ENCODE measurements around the gene RTEL1. TPM values are rescaled to one million over a fixed set of nuclear protein-coding genes. Genes with fewer than 3 reads are reported as not detected.
A peak's percentile ranks its signal among the peaks of the same experiment; 100 is the strongest.

Gene RTEL1
- total RNA-seq, 2 donors from 2014 or later, result 37.8 to 114 TPM

DNA sequence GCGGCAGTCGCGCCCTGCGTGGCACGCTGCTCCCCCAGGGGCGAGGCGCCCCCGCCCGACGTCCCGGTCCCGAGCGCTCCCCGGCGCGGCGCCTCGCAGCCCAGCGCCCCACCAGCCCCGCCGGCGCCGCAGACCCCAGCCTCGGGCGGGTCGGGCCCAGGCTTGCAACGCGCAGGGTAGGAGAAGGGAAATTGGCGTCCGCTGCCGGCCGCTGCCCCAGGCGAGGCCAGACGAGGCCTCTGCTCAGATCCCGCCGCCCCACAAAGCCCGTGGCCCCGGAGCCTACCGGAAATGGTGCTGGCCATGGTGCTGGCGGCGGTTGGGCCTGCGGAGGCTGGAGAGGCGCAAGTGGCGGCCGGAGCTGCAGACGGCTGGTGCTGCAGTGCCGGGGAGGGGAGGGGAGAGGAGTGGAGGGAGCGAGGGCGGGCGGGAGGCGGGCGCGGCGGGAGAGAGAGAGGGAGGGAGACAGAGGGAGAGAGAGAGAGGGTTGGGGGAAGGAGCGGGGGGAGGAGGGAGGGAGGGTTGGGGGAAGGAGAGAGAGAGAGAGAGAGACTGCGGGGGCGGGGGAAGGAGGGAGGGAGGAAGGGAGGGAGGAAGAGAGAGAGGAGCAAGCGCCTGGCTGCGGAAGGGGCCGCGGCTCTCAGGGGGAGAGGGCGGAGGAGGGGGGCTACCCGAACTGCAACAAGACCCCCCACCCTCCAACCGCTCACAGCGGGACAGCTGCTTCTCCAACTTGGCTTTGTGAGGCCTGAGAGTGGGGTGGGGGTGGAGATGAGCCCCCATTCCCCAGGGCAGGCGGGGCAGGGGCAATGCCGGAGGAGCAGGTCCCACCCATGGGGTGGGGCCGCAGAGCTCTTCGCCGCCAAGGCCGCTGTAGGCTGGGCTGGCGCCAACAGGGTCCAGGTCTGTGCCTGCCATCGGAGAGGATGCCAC lies 4.8 kb upstream of the RTEL1 start, which contains the start of gene STMN3:
Gene STMN3 (minus strand): TSS at position 384 of the 933 bp plus-strand sequence. CDS start 79 bp downstream, at position 305.
- peak within 1 kb of the TSS; percentile 76 for H3K4me3 ChIP-seq
- H3K9me3 ChIP-seq, result no peaks in the 10 kb centered on the region
- no peak within 1 kb of the TSS for H3K27ac ChIP-seq
- DNase-seq (ENCODE audit: low spot score) (peak; percentile 51), ATAC-seq (ENCODE audit: insufficient number of reproducible peaks, low FRiP score, low read depth) (peak; percentile 52)
- no peaks in the 10 kb centered on the region for H3K36me3 ChIP-seq
- H3K27me3 ChIP-seq (replicated peaks; ENCODE audit: insufficient read depth), result no peaks in the 10 kb centered on the region
- TF ChIP-seq CTCF (IDR thresholded peaks at IDR 0.05), result no peak
- H3K4me1 ChIP-seq (ENCODE audit: control insufficient read depth in 1 of 2, low read depth in 2 of 2), result peaks cover 15 to 41% of the 10 kb centered on the region in 2 donors

DNA sequence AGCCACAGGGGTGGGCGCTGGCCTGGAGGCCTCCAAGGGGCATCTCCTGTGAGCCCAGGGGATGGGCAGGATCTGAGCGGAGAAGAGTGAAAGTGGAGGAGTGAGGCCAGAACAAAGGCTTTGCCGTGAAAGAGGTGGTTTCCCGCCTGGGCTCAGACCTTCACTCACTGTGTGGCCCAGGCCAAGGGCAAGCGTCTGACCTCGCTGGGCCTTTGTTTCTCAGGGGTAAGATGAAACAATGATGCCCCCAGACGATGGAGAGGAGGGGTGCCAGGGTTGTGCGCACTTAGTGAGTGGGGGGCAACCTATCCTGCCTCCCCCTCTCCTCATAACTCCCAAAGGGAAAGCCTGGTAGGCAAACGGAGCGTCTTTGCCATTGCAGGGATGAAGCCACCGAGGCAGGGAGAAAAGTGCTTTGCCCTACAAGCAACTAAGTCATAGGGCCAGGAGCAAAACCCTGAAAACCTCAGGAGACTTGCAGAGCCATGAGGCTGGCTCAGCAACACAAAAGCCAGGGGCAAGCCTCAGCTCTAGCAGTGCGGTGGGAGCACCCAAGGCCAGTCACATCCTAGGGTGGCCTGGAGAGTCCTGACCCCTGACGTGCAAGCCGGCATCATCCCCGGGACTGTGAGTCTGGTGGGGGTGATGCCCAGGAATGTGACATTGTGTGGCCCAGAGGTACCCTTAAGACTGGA lies 4.0 kb upstream of the RTEL1 start:
- H3K36me3 ChIP-seq, result no peaks in the 10 kb centered on the region
- ATAC-seq (ENCODE audit: insufficient number of reproducible peaks, low FRiP score, low read depth), result no peak
- H3K9me3 ChIP-seq, result no peaks in the 10 kb centered on the region
- H3K4me3 ChIP-seq, result peak overlapping the region; percentile 76
- TF ChIP-seq CTCF (IDR thresholded peaks at IDR 0.05), result no peak
- H3K4me1 ChIP-seq (ENCODE audit: control insufficient read depth in 1 of 2, low read depth in 2 of 2), result peaks cover 17 to 43% of the 10 kb centered on the region in 2 donors
- no peak for DNase-seq (ENCODE audit: low spot score)
- H3K27ac ChIP-seq, result no peak overlapping the region
- H3K27me3 ChIP-seq (replicated peaks; ENCODE audit: insufficient read depth), result no peaks in the 10 kb centered on the region

DNA sequence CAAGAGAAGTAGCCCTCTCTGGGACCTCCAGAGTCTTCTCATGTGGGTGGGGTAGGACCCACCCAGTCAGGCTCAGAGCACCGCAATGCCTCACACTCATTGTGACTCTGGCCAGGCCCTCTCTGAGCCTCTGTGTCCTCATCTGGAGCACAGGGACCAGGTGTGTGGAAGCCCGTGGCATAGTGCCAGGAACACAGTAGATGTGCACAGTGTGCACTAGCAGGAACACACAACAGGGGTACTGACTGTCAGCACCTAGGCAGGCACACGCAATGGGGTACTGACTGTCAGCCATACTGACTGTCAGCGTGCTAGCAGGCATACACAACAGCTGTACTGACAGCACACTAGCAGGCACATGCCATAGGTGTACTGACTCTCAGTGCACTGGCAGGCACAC lies 2.9 kb upstream of the RTEL1 start:
- H3K36me3 ChIP-seq, result no peaks in the 10 kb centered on the region
- DNase-seq (ENCODE audit: low spot score) (no peak), ATAC-seq (ENCODE audit: insufficient number of reproducible peaks, low FRiP score, low read depth) (no peak)
- TF ChIP-seq CTCF (IDR thresholded peaks at IDR 0.05), result no peak
- H3K9me3 ChIP-seq, result no peaks in the 10 kb centered on the region
- no peak overlapping the region for H3K4me3 ChIP-seq
- H3K4me1 ChIP-seq (ENCODE audit: control insufficient read depth in 1 of 2, low read depth in 2 of 2), result peaks cover 22 to 50% of the 10 kb centered on the region in 2 donors
- no peak overlapping the region for H3K27ac ChIP-seq
- H3K27me3 ChIP-seq (replicated peaks; ENCODE audit: insufficient read depth), result no peaks in the 10 kb centered on the region

- ATAC-seq (ENCODE audit: insufficient number of reproducible peaks, low FRiP score, low read depth) (no peak), DNase-seq (ENCODE audit: low spot score) (no peak)
- Histone ChIP-seq H3K27me3 (replicated peaks; ENCODE audit: insufficient read depth) (no peaks in the 10 kb centered on the region), H3K27ac (no peak overlapping the region), H3K9me3 (no peaks in the 10 kb centered on the region), H3K4me3 (no peak overlapping the region), H3K4me1 (ENCODE audit: control insufficient read depth in 1 of 2, low read depth in 2 of 2) (peaks cover 22 to 47% of the 10 kb centered on the region in 2 donors), H3K36me3 (peaks cover 5% of the 10 kb centered on the region)
- no peak for TF ChIP-seq CTCF (IDR thresholded peaks at IDR 0.05)
Measured at GRCh38 chr20:63656451-63656850, 1.7 kb upstream of the RTEL1 start.

All from thoracic aorta (tissue), 2 donors.